ENCODE results near the gene GJB2. TPM values are rescaled to one million over a fixed set of nuclear protein-coding genes. Genes with fewer than 3 reads are reported as not detected.

The GJB2 gene
- total RNA-seq, 1 donor from 2014 or later: 6.4 TPM

GRCh38 chr13:20193907-20194631 lies 1.3 kb upstream of the GJB2 start:
- ATAC-seq (no peak), DNase-seq (ENCODE audit: low spot score) (no peak)

GRCh38 chr13:20193162-20193906 lies 596 bp upstream of the GJB2 start:
- no peak for DNase-seq (ENCODE audit: low spot score)
- intact Hi-C loops (cut with DNase I): loop anchor here (10.0 kb wide), 1 partner anchor 291 kb away; no protein-coding TSS in a partner anchor
- ATAC-seq: peak; percentile 30

More at GRCh38 chr13:20193907-20194631, 1.3 kb upstream of the GJB2 start:
- intact Hi-C loops (cut with DNase I): loop anchor here (10.0 kb wide), 1 partner anchor 291 kb away; no protein-coding TSS in a partner anchor

GRCh38 chr13:20192158-20192835 lies 441 bp downstream of the GJB2 start:
- ATAC-seq: peak; percentile 42
- intact Hi-C loops (cut with DNase I): loop anchor here (10.0 kb wide), 1 partner anchor 293 kb away; no protein-coding TSS in a partner anchor
- no peak for DNase-seq (ENCODE audit: low spot score)

GRCh38 chr13:20191311-20192157 lies 1.2 kb downstream of the GJB2 start:
- ATAC-seq: peak; percentile 52

GRCh38 chr13:20190481-20191310 lies 2.0 kb downstream of the GJB2 start:
- DNase-seq (ENCODE audit: low spot score) (no peak), ATAC-seq (no peak)
- intact Hi-C loops (cut with DNase I): loop anchor here (10.0 kb wide), 1 partner anchor 294 kb away; no protein-coding TSS in a partner anchor

More at GRCh38 chr13:20191311-20192157, 1.2 kb downstream of the GJB2 start:
- no peak for DNase-seq (ENCODE audit: low spot score)
- intact Hi-C loops (cut with DNase I): loop anchor here (10.0 kb wide), 1 partner anchor 293 kb away; no protein-coding TSS in a partner anchor

GRCh38 chr13:20190076-20190475 lies 2.7 kb downstream of the GJB2 start:
- ATAC-seq (no peak), DNase-seq (ENCODE audit: low spot score) (no peak)
- intact Hi-C loops (cut with DNase I): loop anchor here (10.0 kb wide), 1 partner anchor 295 kb away; no protein-coding TSS in a partner anchor

GRCh38 chr13:20188667-20189553 lies 3.8 kb downstream of the GJB2 start:
- no peak for DNase-seq (ENCODE audit: low spot score)
- ATAC-seq: no peak

GRCh38 chr13:20186771-20187170 lies 6.0 kb downstream of the GJB2 start:
- DNase-seq (ENCODE audit: low spot score): no peak

More at GRCh38 chr13:20188667-20189553, 3.8 kb downstream of the GJB2 start:
- intact Hi-C loops (cut with DNase I): no loop called here

GRCh38 chr13:20185366-20186056 lies 7.2 kb downstream of the GJB2 start:
- no peak for ATAC-seq
- intact Hi-C loops (cut with DNase I): no loop called here
- no peak for DNase-seq (ENCODE audit: low spot score)

More at GRCh38 chr13:20186771-20187170, 6.0 kb downstream of the GJB2 start:
- intact Hi-C loops (cut with DNase I): no loop called here
- no peak for ATAC-seq

GRCh38 chr13:20182231-20182846 lies 10.4 kb downstream of the GJB2 start:
- intact Hi-C loops (cut with DNase I): no loop called here
- peak; percentile 85 for ATAC-seq
- DNase-seq (ENCODE audit: low spot score): no peak

- ATAC-seq: no peak
- no peak for DNase-seq (ENCODE audit: low spot score)
- intact Hi-C loops (cut with DNase I): no loop called here
These were observed 11.6 kb downstream of the GJB2 start for GRCh38 chr13:20181188-20181587.

GRCh38 chr13:20178156-20178555 lies 14.6 kb downstream of the GJB2 start:
- no peak for ATAC-seq
- DNase-seq (ENCODE audit: low spot score): no peak
- intact Hi-C loops (cut with DNase I): no loop called here

- intact Hi-C loops (cut with DNase I): loop anchor here (2.0 kb wide), 1 partner anchor 76 kb away; no protein-coding TSS in a partner anchor
- DNase-seq (ENCODE audit: low spot score) (no peak), ATAC-seq (no peak)
These were observed 15.5 kb downstream of the GJB2 start for GRCh38 chr13:20177049-20177831.

- DNase-seq (ENCODE audit: low spot score) (no peak), ATAC-seq (peak; percentile 63)
- intact Hi-C loops (cut with DNase I): loop anchor here (2.0 kb wide), 1 partner anchor 75 kb away; no protein-coding TSS in a partner anchor
These were observed 16.7 kb downstream of the GJB2 start for GRCh38 chr13:20175907-20176652.
